ENCODE results near the gene CBLB.

CBLB gene

DNA sequence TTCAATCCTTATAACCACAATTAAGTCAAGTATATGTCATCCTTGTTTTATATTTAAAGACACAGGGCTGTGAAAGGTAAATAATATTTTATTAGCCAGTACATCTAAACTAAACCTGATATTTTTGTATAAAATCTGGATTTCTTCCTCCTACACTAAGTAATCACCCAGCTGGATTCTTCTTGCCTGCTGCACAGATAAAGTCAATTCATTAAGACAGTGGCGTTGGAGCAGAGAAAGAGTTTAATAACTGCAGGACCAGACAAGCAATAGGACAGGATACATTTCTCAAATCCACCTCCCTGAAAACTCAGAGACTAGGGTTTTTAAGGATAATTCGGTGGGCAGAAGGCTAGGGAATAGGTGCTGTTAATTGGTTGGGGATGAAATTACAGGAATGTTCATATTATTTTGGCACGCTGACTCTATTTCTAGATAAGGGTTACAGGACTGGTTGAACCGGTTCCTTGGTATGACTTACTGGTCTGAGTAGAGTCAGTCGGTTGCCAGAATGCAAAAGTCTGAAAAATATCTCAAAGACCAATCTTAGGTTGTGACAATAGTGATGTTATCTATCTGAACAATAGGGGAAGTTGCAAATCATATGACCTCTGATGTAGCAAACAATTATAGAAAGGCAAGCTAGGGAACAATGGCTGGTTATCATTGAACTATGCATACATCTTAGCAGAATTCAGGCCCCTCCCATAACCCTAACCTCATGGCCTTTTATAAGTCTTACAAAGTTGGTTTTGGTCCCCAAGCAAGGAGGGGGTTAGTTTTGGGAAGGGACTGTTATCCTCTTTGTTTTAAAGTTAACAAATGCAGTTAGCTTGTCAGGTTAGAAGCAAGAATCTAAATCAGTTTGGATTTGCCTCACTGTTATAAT is 257.3 kb downstream of the CBLB start:
- DNase-seq: no peak

DNA sequence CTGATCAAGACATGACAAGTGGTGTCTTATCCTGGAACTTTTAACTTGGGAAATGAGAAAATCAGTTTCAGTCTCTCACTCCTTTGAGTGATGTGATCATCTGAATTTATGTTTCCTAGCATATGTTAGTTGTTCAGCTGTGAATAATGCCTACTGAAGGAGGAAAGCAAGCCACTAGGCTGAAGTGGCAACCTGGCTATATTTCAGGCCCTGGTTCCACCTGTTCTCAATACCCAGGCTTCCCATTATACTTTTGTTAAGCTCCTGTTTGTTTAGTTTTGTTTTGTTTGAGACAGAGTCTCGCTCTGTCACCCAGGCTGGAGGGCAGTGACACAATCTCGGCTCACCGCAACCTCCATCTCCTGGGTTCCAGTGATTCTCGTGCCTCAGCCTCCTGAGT is 258.3 kb downstream of the CBLB start:
- no peak for DNase-seq

DNA sequence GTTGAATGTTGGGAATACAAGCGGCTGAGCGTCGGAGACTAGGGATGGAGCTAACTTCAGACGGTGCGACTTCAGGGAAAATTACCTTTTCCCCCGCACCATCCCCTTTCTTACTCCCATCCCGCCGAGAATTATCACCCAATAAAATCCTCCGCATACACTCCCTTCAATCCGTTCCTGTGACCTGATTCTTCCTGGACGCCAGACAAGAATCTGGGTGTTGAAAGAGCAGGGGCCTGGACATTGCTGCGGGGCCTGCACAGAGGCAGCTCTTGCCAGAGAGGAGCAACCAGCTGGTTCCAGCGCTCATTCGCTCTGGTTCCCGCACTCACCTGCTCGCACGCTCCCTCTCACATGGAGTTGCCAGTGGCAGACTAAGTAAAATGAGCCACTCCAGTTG is 260.2 kb downstream of the CBLB start:
- DNase-seq: no peak

DNA sequence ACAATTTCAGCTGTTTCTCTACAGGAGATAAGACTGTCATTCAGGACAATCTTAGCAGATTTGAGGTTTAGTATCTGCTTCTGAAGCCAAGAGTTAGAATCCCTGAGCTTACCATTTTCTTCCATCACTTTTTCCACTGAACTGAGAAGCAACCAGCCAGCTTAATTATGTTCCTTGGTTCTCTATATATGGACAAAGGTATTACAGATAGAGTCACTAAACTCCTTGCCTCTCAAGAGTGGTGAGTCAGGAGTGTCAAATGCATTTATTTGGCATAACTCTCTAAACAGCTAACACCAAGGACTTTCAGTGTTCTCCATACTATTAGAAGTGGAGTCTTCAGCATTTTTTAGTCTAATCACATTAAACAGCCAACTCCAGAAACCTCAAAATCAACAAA is 262.8 kb downstream of the CBLB start:
- DNase-seq: no peak

Measured in DMS79 treated with DMSO at 0.1 percent for 48 hours (cell line).